GM18868 (cell line): Measurements from ENCODE around the gene PKP4.

ENCODE experiments used
- ATAC-seq: cut with Tn5 transposase; IDR thresholded peaks from one replicate; pipeline ENCODE4 v1.9.1; 2021; ENCODE audit warnings: mild to moderate bottlenecking, moderate library complexity; ENCODE audit not compliant: unreplicated experiment

The PKP4 gene

DNA sequence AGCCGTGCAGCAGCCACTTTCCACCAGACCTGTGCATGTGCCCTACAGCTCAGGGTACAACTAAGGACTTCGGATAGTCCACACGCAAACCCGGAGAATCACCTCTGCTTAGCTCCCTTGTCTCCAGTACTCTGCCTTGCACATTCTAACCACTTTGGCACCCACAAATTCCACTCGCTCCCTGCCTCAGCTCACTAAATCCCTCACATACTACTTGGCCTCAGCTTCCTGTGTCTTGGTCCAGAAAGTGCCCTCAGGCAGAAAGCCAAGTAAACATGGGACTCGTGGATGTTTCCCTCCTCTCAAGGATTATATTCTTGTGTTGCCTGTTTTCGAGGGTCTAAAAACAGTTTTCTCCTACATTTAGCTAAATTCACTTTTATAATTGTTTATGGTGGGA is 180.6 kb downstream of the PKP4 start:
- no peak for ATAC-seq

DNA sequence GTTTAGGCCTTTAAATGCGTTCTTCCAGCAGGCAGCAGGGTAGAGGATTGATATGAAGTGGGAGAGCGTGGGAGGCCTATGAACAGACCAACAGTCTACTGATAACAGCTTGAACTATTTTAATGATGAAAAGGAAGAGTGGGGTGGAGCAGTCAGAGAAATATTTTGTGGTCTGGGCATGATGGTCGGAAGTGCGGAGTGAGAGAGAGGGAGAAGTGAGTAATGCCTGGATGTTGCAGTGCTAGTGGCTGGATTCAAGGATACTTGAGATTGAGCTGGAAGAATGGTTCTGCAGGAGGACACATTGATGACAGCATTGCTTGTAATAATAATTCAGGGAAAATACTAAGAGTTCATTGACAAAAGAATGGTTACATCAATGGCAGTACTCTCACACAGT is 187.4 kb downstream of the PKP4 start:
- no peak for ATAC-seq

DNA sequence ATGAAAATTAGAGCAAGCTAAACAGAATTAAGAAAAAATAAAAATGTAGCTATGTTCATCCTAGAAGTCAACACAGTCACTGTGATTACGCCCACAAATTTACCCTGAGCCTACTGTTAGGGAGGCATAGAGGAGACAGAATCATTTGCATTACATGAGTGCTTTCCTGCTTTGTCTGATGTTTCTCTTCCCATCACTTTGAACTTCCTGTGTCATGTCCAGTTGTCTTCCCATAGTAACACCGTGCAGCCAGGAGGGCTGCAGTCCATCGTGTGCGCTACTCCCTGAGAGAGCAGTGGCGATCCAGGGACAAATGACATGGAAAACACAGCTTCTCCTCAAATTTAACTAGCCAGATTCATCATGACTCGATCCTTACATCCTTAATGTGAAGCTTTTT is 188.5 kb downstream of the PKP4 start:
- ATAC-seq, result no peak

DNA sequence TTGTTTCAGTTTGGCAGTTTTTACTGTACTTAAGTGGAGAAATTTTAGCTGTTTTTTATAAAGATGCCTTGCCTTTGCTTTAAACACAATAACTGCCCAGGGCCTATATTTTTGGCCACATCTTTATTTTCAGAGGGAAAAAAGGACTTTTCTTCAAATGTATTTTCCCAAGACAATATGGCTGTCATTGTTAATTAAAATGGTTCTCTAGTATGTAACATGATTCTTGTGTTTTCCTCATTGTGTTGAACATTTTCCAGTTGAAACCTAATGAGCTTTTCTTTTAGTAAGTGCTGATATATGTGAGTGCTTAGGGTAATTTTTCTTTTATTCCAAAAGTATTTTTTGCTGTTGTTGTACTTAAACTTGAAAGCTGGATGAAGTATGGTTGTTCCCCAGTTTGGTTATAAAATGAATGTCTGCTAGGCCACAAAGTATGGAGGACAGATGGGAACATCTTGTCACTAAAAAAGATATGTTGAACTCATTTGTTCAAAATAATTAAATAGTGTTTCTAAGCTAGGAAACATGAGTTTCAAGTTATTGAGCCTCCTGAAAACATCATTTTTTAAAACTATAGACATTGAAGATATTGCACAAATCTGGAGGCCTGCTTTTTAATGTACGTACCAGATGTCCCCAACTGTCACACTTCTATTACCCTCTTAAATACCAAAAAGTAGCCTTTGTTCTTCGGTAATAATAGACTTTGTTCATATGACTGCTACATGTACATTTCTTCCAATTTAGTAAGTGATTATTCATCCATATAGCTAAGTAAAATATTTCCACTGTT is 190.9 kb downstream of the PKP4 start:
- ATAC-seq, result no peak

GRCh38 chr2:158649846-158650245 is 193.1 kb downstream of the PKP4 start:
- ATAC-seq, result no peak

GRCh38 chr2:158650646-158651357 is 194.1 kb downstream of the PKP4 start:
- no peak for ATAC-seq

DNA sequence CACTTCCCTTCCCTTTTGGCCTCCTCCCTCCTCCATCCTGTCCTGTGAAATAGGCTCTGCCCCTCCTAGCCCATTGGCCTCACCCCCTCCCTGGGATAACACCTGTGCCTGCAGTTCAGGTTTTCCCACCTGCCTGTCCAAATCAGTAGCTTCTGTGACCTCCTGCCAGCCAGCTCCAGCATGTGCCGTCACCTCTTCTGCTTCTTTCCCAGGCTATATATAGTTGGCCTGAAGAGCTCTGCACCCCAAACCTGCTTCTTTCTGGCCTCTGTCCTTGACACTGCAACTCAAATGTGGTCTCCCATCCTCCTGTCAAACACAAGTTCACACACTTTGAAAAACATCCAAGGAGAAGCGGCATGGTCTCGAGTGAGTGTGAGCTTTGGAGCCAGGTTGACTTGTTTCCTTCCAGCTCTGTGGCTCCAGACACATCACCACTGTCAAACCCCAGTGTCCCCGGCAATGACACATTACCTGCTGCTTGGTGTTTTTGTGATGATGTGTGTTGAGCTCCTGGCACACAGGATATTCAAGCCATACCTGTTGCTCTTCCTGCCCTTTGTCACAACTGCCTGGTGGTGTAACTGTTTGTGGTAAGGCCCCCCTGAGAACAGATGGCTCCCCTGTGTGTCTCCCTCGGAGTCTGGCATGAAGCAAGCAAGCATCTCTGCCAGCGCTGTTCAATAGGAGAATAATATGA is 194.8 kb downstream of the PKP4 start:
- ATAC-seq, result no peak

GRCh38 chr2:158655628-158656027 is 198.9 kb downstream of the PKP4 start:
- no peak for ATAC-seq

DNA sequence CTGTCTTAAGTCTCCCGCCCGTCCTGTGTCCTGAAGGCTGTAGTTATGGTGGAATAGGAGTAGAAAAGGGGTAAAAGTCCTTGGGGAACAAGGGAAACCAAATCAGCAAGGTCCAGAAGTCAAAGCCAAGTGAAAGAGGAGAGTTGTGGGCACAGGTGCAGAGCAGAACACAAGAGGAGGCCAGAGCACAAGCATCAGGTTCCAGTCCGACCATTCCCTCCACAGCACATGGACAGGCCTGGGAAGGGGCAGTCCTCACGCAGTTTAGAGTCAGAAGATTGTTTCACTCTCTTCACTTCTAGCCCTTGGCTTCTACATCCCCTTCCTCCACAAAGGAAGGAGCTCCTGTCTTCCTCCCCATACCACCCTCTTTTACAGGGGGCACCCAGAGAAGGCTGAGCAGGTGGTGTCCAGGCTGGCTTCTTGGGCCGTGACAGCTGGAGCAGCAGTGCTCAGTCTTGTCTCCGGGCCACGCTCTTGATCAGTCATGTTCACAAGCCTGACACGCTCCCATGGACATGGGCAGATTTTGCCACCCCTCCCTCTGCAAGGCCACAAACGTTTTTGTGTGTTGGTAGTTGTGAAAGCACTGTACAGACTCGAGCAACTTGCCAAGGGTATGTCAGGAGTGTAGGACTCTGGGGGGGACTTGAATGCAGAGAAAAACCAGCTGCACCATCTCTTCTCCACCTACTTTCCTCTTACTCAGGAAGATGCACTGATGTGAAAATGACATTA is 199.9 kb downstream of the PKP4 start:
- peak; percentile 38 for ATAC-seq

- no peak for ATAC-seq
These were observed 201.6 kb downstream of the PKP4 start for GRCh38 chr2:158658396-158658795.

- no peak for ATAC-seq
These were observed 202.7 kb downstream of the PKP4 start for GRCh38 chr2:158659483-158659882.

DNA sequence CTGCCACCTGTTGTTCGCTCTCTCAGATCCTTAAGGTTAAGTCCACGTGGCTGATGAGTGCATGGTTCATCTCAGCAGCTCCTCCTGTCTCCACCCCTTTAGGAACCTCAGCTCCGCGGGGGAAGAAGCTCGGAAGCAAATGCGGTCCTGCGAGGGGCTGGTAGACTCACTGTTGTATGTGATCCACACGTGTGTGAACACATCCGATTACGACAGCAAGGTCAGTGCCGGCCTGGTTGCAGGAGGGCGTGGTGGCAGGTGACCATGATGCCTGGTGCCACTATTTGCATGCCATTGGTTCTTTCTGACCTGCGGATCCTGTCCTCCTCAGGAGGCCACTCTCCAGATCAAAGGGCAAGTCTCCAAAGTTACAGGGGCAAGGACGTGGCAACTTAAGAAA is 204.5 kb downstream of the PKP4 start:
- no peak for ATAC-seq

- ATAC-seq, result no peak
These were observed 205.7 kb downstream of the PKP4 start for GRCh38 chr2:158662421-158662820.

DNA sequence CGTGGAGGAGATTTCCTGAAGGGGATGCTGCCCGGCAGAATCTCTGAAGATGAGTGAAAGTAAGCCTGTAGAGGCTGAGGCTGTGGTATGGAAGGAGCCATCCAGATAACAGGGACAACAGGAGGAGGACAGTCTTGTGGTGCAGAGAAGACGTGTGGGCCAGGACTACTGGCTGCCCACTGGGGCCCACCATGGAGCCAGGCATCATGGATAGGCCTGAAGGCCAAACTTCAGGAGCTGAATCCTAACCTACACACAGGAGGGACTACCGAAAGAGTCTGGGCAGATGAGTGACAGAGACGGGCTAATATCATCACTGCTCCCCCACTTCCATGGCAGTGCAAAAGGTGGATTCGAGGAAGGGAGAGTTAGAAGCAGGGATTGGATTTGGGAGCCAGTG is 207.0 kb downstream of the PKP4 start:
- no peak for ATAC-seq

- ATAC-seq, result no peak
These were observed 208.2 kb downstream of the PKP4 start for GRCh38 chr2:158664987-158665386.

DNA sequence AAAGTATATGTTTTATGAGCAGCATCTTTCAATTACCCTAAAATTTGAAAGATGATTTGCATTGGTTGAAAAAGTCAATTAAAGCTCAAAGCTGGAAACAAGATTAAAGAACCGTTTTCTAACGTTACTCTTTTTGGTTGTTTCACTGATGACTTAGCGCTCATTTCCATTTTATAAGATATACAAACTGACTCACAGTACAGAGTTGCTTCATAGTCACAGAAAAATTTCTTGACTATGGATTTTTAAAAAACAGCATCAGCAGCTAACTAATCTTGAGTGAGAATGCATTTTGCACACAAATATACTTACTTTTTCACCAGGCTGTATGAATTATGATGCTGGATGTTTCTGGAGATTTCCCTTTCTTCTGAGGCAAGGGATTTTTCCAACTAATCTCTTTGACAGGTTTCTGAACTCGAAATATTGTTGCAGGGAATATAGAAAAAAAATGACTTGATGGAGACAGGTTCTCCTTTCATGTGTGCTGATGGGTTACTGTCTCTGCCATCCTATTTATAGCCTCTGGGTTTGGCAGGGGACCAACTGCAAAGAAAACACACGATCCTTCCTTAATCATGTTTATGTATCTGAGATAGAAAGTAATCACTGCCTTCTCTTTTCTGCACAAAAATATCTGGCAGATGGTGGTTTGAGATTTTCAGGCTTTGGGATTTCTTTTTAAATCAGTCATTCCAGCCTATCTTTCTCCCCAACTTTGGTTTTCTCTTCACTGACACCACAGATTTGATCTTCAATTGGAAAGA is 209.0 kb downstream of the PKP4 start:
- ATAC-seq, result no peak

- no peak for ATAC-seq
These were observed 210.2 kb downstream of the PKP4 start for GRCh38 chr2:158666969-158667368.

DNA sequence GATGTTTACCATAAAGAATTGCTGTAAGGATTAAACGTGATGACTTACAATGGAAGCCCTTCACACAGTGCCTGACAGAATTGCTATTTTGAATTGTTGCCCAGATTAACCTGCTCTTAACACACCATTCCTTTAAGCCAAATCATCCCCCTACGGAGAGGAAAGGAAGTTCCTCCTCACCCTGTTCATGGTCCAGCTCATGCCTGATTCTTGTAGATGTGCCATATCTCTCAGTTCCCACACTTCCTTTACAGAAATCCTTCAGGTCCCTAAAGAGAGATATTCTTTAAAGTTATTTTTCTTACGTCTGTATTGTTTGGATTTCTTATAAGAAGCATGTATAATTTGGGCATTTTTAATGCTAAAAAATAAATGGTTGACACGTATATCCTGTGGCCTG is 210.8 kb downstream of the PKP4 start:
- no peak for ATAC-seq

GRCh38 chr2:158668001-158668765 is 211.4 kb downstream of the PKP4 start:
- ATAC-seq, result no peak

DNA sequence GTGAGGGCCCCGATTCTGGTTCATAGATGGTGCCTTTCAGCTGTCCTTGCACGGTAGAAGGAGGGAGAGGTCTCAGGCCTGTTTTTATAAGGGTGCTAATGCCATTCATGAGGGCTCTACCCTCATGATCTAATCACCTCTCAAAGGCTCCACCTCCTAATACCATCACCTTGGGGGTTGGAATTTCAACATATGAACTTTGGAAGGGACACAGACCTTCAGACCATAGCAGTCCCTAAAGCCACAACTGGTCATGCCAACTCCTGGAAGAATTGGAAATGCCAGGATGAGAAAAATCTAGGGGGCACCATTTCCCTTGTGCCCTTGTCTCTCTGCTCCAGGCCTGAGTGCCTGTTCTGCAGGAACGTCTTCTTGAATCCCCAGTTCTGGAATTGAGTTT is 213.5 kb downstream of the PKP4 start:
- ATAC-seq, result no peak
